Right renal pelvis (tissue), 4 donors: ENCODE results near the gene GPR180. TPM values are rescaled to one million over a fixed set of nuclear protein-coding genes. Genes with fewer than 3 reads are reported as not detected.

Experiments
- DNase-seq, 4 donors: peaks; one replicate each; pipeline ENCODE4 v3.0.0-alpha.2; 2013; ENCODE audit warnings: low read depth in 4 of 4, low spot score in 3 of 4, missing footprints in 1 of 4
- polyA plus RNA-seq, 4 donors: library from polyadenylated mRNA; unstranded; fragments of 120-200 nt; gene quantifications; one replicate each; pipeline ENCODE4 v1.2.1, GENCODE V29; 2013; ENCODE audit not compliant: insufficient read length in 4 of 4

The GPR180 gene
- polyA plus RNA-seq, 4 donors = 7.3 to 11.1 (median 9.1) TPM

DNA sequence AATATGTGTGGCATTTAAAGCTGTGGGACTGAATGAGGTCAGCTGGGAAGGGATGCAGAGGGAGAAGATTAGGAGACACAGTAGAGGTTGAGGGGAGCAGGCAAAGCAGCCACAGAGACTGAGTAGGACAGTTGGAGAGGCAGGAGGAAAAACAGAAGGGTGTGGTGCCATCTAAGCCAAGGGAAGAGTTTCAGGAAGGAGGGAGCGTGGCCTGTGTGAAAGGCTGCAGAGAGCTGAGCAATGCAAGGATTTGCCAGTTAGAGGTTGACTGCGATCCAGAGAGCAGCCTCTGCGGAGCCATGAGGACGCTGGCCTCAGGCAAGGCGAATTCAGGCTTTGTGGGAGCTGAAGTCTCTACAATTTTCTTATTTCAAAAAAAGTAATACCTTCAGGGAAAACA lies 81.8 kb downstream of the GPR180 start:
- DNase-seq = no peak

Other genes with a start within 250 kb of the GPR180 start
- under 1 TPM; 0.24 to 0.47 (median 0.33) TPM for gene DCT, start 122.2 kb upstream of the GPR180 start, polyA plus RNA-seq
- 10 to 100 TPM; 20.8 to 23.0 (median 22.2) TPM for gene TGDS, start 5.7 kb upstream of the GPR180 start, polyA plus RNA-seq
- gene SOX21, start 110.7 kb downstream of the GPR180 start, polyA plus RNA-seq = under 1 TPM; 0.14 to 0.48 (median 0.24) TPM